ENCODE results near the gene DACT2. TPM values are rescaled to one million over a fixed set of nuclear protein-coding genes. Genes with fewer than 3 reads are reported as not detected.

The DACT2 gene
- total and polyA plus RNA-seq, 9 of the 15 experiments (the other 6 are each of a cell fraction or from before 2014, with no cell fraction given) = not detected

- TF ChIP-seq ZBTB40 (IDR thresholded peaks at IDR 0.05) (no peak), ZBTB40 (CRISPR knock-in tag; IDR thresholded peaks at IDR 0.05) (no peak), IRF1 (CRISPR knock-in tag; IDR thresholded peaks at IDR 0.05; ENCODE audit: borderline replicate concordance) (no peak), HMGXB4 (CRISPR knock-in tag; IDR thresholded peaks at IDR 0.05) (no peak), DEAF1 (CRISPR knock-in tag; IDR thresholded peaks at IDR 0.05) (no peak), CCNT2 (IDR thresholded peaks at IDR 0.05; ENCODE audit: borderline replicate concordance, extremely low read depth, insufficient read length, low read depth, low read length) (no peak), ERF (CRISPR knock-in tag; IDR thresholded peaks at IDR 0.05) (no peak), ZNF699 (CRISPR knock-in tag; IDR thresholded peaks at IDR 0.05; ENCODE audit: insufficient replicate concordance) (no peak), TARDBP (IDR thresholded peaks at IDR 0.05) (no peak)
These were observed 33.5 kb downstream of the DACT2 start (continued) for GRCh38 chr6:168286116-168286515.
